ENCODE measurements around the gene RPL27A.

GRCh38 chr11:8699903-8700302 lies 17.3 kb downstream of the RPL27A start:
- no peak for TF ChIP-seq ZNF263 (CRISPR knock-in tag; IDR thresholded peaks at IDR 0.05; ENCODE audit: low read depth)
- TF ChIP-seq ZNF121 (CRISPR knock-in tag; IDR thresholded peaks at IDR 0.05) = no peak
- TF ChIP-seq RORB (CRISPR knock-in tag; IDR thresholded peaks at IDR 0.05) = no peak
- no peak for TF ChIP-seq CTCF (IDR thresholded peaks at IDR 0.05)
- no peak for TF ChIP-seq ATF3 (CRISPR knock-in tag; conservative IDR thresholded peaks at IDR 0.05)
- TF ChIP-seq ZNF512 (CRISPR knock-in tag; IDR thresholded peaks at IDR 0.05; ENCODE audit: borderline replicate concordance) = no peak
- TF ChIP-seq FOXP4 (CRISPR knock-in tag; IDR thresholded peaks at IDR 0.05) = no peak
- TF ChIP-seq HMGXB4 (CRISPR knock-in tag; IDR thresholded peaks at IDR 0.05) = no peak
- no peak for TF ChIP-seq RELA (CRISPR knock-in tag; IDR thresholded peaks at IDR 0.05; ENCODE audit: borderline replicate concordance)
- TF ChIP-seq ZNF232 (CRISPR knock-in tag; IDR thresholded peaks at IDR 0.05) = no peak
- no peak for TF ChIP-seq CBFB (CRISPR knock-in tag; IDR thresholded peaks at IDR 0.05; ENCODE audit: low read depth)
- TF ChIP-seq SP1 (CRISPR knock-in tag; conservative IDR thresholded peaks at IDR 0.05) = no peak
- no peak for TF ChIP-seq STAT6 (CRISPR knock-in tag; conservative IDR thresholded peaks at IDR 0.05; ENCODE audit: low read depth)
